NCI-H1930 (cell line): ENCODE measurements around the gene MYOM1.
"Not testable (repeated sequence)": the region's sequence is repeated elsewhere in the genome, so short reads cannot be mapped to it uniquely, and the experiment has no call there.

Source experiments
- DNase-seq, 2 experiments: peaks; one replicate each; lab custom pipeline; 2025; lab: John Stamatoyannopoulos, UW

The MYOM1 gene

GRCh38 chr18:3248658-3249359, 29.0 kb upstream of the MYOM1 start:
- no peak for DNase-seq

GRCh38 chr18:3248062-3248657, 28.4 kb upstream of the MYOM1 start:
- no peak for DNase-seq

GRCh38 chr18:3247240-3248061, 27.7 kb upstream of the MYOM1 start, which contains the start of gene MYL12A:
Gene MYL12A (plus strand): TSS chr18:3247801. CDS start chr18:3253248, 5,447 bp downstream.
- peak; percentile 70 to 76 for DNase-seq

GRCh38 chr18:3246635-3247239, 27.0 kb upstream of the MYOM1 start:
- DNase-seq, result no peak

- DNase-seq, result peak; percentile 34 to 65
These were observed 26.3 kb upstream of the MYOM1 start for GRCh38 chr18:3245853-3246634.

GRCh38 chr18:3245185-3245564, 25.4 kb upstream of the MYOM1 start:
- no peak for DNase-seq

- no peak for DNase-seq
These were observed 19.0 kb upstream of the MYOM1 start for GRCh38 chr18:3238742-3239141.

- no peak for DNase-seq
These were observed 16.7 kb upstream of the MYOM1 start for GRCh38 chr18:3236470-3236869.

GRCh38 chr18:3235846-3236245, 16.1 kb upstream of the MYOM1 start:
- no peak for DNase-seq

- no peak for DNase-seq
These were observed 14.7 kb upstream of the MYOM1 start for GRCh38 chr18:3234457-3234856.

- no peak for DNase-seq
These were observed 13.8 kb upstream of the MYOM1 start for GRCh38 chr18:3233433-3234168.

GRCh38 chr18:3233004-3233403, 13.2 kb upstream of the MYOM1 start:
- no peak for DNase-seq

GRCh38 chr18:3230401-3231334, 10.9 kb upstream of the MYOM1 start:
- DNase-seq, result no peak

- DNase-seq, result no peak
These were observed 6.3 kb upstream of the MYOM1 start for GRCh38 chr18:3226048-3226447.

- DNase-seq, result no peak
These were observed 5.8 kb upstream of the MYOM1 start for GRCh38 chr18:3225588-3225987.

- DNase-seq, result no peak
These were observed 4.5 kb upstream of the MYOM1 start for GRCh38 chr18:3224223-3224622.

GRCh38 chr18:3223356-3223755, 3.6 kb upstream of the MYOM1 start:
- no peak for DNase-seq

GRCh38 chr18:3221496-3221895, 1.7 kb upstream of the MYOM1 start:
- DNase-seq, result no peak

- DNase-seq, result not testable (repeated sequence)
These were observed 1.1 kb upstream of the MYOM1 start for GRCh38 chr18:3220868-3221267.

GRCh38 chr18:3219241-3219630, 532 bp downstream of the MYOM1 start:
- DNase-seq, result no peak
